Left ventricle myocardium superior (tissue), 1 donor: Measurements from ENCODE around the gene LTA. TPM values are rescaled to one million over a fixed set of nuclear protein-coding genes. Genes with fewer than 3 reads are reported as not detected.

ENCODE experiments used
- ATAC-seq: fragments of 200-7000 bp; cut with Tn5 transposase; one replicate; pipeline ENCODE4 v1.9.1; 2020; ENCODE audit warnings: mild to moderate bottlenecking, moderate library complexity
- DNase-seq: peaks from one replicate; pipeline ENCODE4 v3.0.0-alpha.2; 2020
- intact Hi-C: fragments of 100-400 bp; cut with micrococcal nuclease; formaldehyde crosslinking; loops from one replicate; pipeline ENCODE4 v1.11.0; 2022
- long read RNA-seq: library from polyadenylated mRNA; unstranded; transcript quantifications from one replicate; pipeline ENCODE4 v2.0.0, GENCODE V29; 2021
- total RNA-seq: library from RNA; stranded (reverse); fragmentation: NEBNext Ultra II Directional; extraction: Animal tissue kit (Norgen Biotek cat#: 25700); gene quantifications from one replicate; pipeline ENCODE4 v1.2.1, GENCODE V29; 2021
- donor health status: DM: no; HTN: yes; CAD: no; lungs with severe emphysema.

LTA gene
- not detected for total RNA-seq
- long read RNA-seq = 0 reads

DNA sequence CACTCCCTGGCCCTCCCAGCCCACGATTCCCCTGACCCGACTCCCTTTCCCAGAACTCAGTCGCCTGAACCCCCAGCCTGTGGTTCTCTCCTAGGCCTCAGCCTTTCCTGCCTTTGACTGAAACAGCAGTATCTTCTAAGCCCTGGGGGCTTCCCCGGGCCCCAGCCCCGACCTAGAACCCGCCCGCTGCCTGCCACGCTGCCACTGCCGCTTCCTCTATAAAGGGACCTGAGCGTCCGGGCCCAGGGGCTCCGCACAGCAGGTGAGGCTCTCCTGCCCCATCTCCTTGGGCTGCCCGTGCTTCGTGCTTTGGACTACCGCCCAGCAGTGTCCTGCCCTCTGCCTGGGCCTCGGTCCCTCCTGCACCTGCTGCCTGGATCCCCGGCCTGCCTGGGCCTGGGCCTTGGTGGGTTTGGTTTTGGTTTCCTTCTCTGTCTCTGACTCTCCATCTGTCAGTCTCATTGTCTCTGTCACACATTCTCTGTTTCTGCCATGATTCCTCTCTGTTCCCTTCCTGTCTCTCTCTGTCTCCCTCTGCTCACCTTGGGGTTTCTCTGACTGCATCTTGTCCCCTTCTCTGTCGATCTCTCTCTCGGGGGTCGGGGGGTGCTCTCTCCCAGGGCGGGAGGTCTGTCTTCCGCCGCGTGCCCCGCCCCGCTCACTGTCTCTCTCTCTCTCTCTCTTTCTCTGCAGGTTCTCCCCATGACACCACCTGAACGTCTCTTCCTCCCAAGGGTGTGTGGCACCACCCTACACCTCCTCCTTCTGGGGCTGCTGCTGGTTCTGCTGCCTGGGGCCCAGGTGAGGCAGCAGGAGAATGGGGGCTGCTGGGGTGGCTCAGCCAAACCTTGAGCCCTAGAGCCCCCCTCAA, at the start of gene LTA:
TSS of gene LTA (plus strand) at position 249 of the 871 bp plus-strand sequence. CDS start at position 703, 454 bp downstream.
- ATAC-seq = no peak
- intact Hi-C loops = no loop called here
- no peak for DNase-seq

DNA sequence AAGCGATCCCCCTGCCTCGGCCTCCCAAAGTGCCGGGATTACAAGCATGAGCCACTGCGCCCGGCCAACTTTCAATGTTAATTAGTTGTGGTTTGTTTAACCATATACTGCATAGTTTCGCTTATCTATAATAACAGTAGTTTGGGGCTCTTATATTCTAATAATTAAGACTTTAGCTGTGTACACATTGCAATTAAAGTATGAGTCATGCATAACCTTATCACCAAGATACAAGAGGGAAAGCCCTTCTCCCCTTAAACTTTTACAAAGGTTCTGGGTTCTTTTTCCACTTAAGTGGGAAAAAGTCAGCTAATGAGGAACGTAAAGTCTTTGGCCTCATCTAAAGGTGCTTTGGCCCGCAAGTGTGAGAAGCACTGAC, 46.5 kb upstream of the LTA start:
- DNase-seq (no peak), ATAC-seq (no peak)
- intact Hi-C loops = no loop called here

DNA sequence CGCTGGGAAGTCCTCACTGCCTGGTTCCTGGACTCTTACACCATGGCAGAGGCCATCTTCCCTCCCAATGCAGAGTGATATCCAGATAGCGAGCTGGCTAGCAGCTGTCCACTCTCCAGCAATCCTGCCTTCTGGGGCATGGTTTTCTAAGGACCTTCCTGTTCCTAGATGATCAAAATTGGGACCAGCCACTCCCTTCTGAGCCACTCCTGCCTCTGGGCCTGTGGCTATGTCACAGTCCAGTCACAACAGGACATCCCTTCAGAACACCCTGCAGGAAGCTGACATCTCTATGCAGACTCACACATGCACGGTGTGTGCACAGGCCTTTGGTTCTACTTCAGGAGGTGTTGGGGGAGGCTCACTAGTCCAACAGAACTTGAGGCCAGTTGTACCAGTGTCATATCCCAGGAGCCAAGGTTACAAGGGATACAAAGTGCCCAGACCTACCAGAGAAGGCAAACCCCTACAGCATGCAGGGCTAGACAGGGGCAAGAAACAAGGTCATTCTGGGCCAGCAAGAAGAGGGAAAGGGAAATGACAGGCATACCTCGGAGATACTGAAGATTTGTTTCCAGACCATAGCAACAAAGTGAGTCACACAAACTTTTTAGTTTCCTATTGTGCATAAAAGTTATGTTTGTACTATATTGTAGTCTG, 46.0 kb upstream of the LTA start:
- ATAC-seq = no peak
- DNase-seq = no peak
- intact Hi-C loops = no loop called here

DNA sequence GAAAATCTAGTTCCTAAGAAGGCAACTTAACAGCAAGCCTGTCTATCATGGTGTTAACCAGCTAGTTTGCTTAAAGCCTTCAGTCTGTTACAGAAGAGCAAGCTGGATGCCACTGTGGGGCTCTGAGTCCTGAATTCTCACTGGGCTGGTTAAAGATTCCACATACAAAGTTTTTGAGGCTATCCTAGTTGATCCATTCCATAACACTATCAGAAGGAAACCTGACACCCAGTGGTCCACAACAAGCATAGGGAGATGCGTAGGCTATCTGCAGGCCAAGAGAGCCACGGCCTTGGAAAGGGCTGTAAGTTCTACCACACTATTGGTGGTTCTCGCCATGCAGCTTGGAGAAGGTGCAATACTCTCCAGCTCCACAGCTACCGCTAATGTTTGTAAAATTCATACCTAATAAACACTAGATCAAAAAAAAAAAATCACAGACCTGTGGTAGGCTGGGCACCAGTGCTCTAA, 43.7 kb upstream of the LTA start:
- no peak for ATAC-seq
- DNase-seq = no peak
- intact Hi-C loops = no loop called here

DNA sequence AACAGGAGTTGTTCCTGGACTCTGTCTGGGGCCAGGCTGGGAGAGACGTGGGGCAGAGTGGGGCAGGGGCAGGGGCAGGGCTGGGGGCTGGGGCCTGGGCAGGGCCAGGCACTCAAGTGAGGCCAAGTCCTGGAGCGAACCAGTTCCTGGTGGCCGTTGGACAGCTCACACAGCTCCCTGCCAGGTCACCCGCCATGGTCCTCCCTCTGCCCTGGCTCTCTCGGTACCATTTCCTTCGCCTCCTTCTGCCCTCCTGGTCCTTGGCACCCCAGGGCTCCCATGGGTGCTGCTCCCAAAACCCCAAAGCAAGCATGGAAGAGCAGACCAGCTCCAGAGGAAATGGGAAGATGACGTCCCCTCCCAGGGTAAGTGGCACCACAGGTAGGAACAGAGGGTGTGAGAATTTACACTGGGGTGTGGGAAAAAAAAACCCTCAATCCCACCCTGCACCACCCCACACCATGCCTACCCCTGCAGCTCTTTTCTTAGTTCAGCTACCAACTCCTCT, 43.2 kb upstream of the LTA start, which contains the start of gene MCCD1:
TSS of gene MCCD1 (plus strand) at position 142 of the 508 bp plus-strand sequence. CDS start at position 195, 53 bp downstream.
- peak; percentile 15 for ATAC-seq
- intact Hi-C loops = no loop called here
- no peak for DNase-seq

DNA sequence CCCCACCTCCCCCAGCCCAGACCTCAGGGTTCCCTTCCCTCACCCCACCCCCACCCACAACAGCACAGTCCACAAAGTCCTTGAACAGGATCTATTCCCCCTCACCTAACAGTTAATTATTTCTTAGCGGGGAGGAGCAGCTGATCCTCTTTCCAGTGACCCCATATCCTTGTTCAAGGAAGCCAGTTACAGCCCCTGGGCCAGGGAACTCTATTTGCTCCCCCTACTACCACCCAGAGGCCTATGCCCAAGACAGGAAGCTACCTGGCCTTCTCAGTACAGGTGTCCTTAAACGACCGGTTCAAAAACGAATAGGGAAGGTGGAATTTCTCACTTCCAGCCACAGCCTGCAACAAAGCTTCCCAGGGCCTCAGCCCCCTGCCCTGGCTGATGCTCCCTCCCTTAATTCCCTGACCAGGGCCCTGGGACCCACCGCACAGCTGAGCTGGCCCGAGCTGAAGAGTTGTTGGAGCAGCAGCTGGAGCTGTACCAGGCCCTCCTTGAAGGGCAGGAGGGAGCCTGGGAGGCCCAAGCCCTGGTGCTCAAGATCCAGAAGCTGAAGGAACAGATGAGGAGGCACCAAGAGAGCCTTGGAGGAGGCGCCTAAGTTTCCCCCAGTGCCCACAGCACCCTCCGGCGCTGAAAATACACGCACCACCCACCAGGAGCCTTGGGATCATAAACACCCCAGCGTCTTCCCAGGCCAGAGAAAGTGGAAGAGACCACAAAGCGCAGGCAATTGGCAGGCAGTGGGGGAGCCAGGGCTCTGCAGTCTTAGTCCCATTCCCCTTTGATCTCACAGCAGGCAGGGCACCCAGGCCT, 42.5 kb upstream of the LTA start:
- no peak for DNase-seq
- ATAC-seq = peak; percentile 12
- intact Hi-C loops = no loop called here

- intact Hi-C loops = no loop called here
- DNase-seq (no peak), ATAC-seq (no peak)
Measured at GRCh38 chr6:31530659-31531058, 41.4 kb upstream of the LTA start.

GRCh38 chr6:31531162-31531561, 40.9 kb upstream of the LTA start:
- intact Hi-C loops = no loop called here
- DNase-seq (no peak), ATAC-seq (no peak)

GRCh38 chr6:31531771-31532643, 40.1 kb upstream of the LTA start:
- intact Hi-C loops = no loop called here
- ATAC-seq = no peak
- no peak for DNase-seq

- intact Hi-C loops = no loop called here
- ATAC-seq = peak; percentile 5
- no peak for DNase-seq
Measured at GRCh38 chr6:31532644-31533454, 39.2 kb upstream of the LTA start.

DNA sequence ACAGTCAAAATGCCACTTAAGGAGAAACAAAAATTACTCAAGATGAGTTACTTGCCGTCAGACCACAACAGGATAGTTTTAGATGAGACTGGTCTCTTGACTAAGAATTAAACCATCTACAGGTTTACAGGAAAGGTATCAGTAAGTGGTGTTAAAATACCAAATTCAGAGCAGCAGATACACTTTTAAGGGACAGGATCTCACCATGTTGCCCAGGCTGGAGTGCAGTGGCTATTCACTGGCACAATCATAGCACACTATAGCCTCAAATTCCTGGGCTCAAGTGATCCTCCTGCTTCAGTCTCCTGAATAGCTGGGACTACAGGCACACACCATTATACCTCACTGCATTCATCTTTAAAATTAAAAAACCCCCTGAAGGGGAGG, 38.6 kb upstream of the LTA start:
- DNase-seq (no peak), ATAC-seq (no peak)
- intact Hi-C loops = no loop called here

DNA sequence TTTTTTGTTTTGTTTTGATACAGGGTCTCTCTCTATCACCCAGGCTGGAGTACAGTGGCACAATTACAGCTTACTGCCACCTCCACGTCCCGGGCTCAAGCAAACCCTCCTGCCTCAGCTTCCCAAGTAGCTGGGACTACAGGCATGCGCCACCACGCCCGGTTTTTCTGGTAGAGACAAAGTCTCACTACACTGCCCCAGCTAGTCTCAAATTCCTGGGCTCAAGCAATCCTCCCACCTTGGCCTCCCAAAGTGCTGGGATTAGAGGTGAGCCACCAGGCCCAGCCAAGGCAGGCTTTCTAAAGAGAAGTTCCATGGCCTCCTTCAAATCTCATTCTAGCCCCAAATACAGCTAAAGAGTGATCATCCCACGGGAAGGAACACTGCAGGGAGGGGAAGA, 38.1 kb upstream of the LTA start:
- intact Hi-C loops = no loop called here
- ATAC-seq (no peak), DNase-seq (no peak)

- ATAC-seq (no peak), DNase-seq (no peak)
- intact Hi-C loops = no loop called here
Measured at GRCh38 chr6:31534521-31535040, 37.5 kb upstream of the LTA start.

DNA sequence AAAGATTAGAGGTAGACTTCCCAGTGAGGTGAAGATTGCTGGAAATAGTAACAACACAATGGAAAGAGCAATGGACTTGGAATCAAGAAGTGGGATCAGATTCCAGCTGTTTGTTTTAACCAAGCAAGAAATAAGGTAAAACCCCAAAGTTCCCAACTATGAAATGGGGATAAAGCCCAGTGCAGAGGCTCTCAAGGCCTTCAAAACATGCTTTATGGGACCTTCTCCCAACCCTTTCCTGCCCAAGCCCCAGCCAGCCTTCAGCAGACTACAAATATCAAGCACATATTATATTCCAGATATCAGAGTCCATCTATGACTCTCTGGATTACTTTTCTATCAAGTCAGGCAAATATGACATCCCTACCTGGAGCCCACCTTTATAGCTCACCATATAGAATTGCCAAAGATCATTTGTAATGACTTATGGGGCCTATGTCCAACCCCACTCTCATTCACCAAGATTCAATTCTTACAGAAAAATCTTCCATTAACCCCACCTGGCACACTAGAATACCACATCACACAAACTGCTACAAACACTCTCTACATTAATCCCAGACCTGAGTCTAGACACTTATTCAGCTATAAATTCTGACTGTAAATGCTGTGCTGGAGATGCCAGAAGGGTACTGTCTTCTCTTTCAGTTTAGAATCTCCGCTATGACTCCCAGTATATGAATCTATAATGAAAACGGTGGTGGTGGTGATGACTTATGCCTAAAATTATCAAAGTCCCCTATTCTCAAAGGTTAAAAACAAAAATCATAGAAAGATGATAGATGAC, 36.4 kb upstream of the LTA start:
- ATAC-seq = no peak
- intact Hi-C loops = no loop called here

GRCh38 chr6:31538805-31539400, 33.2 kb upstream of the LTA start:
- intact Hi-C loops = no loop called here
- no peak for DNase-seq
- ATAC-seq = no peak

More for the DNA sequence above, 36.4 kb upstream of the LTA start:
- no peak for DNase-seq

DNA sequence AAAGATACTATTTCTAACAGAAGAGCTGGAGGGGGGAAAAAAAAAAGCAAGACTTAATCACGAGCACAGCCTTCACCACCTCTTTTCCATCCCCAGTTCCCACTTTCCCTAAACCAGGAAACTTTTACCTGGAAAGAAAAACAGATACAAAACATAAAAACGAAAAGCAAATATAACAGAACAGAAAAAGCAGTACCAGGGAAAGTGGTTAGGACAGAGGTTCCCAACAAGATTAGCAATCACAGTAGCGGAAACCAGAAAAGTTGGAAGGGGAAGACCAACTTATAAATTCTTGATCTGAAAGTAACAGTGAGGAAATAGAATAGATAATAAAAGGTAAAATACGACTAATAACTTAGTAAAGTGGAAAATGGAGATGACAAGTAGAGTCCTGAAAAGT, 31.4 kb upstream of the LTA start:
- ATAC-seq = no peak
- intact Hi-C loops = no loop called here
- DNase-seq = no peak
